ENCODE measurements around the gene TEX14.

- TF ChIP-seq CTCF (IDR thresholded peaks at IDR 0.05), result no peak
- no peak for TF ChIP-seq POLR2A (IDR thresholded peaks at IDR 0.05)
Measured at GRCh38 chr17:58694826-58695225, 3.0 kb upstream of the TEX14 start.
